RWPE2 (cell line): ENCODE results near the gene PRPF31.

Experiments
- ATAC-seq: fragments of 200-7000 bp; cut with Tn5 transposase; 3 replicates; pipeline ENCODE4 v1.9.1; 2021; ENCODE audit warnings: low read depth
- DNase-seq: peaks from one replicate; pipeline ENCODE4 v3.0.0-alpha.2; 2020; ENCODE audit warnings: low spot score
- H3K27ac ChIP-seq: fragments of 450-650 bp; 2 replicates; pipeline ENCODE4 v1.5.1; 2017; ENCODE audit warnings: mild to moderate bottlenecking; ENCODE audit not compliant: poor library complexity, severe bottlenecking
- H3K27me3 ChIP-seq: fragments of 250-450 bp; sonication (Bioruptor Pico); 2 replicates; pipeline ENCODE4 v1.5.1; 2021; ENCODE audit warnings: mild to moderate bottlenecking, moderate library complexity; ENCODE audit not compliant: insufficient read depth, poor library complexity, severe bottlenecking
- H3K36me3 ChIP-seq: fragments of 250-450 bp; sonication (Bioruptor Pico); 2 replicates; pipeline ENCODE4 v1.5.1; 2020; ENCODE audit warnings: low read depth, mild to moderate bottlenecking, moderate library complexity
- H3K4me1 ChIP-seq: fragments of 250-450 bp; sonication (Bioruptor Pico); 2 replicates; pipeline ENCODE4 v1.5.1; 2021; ENCODE audit warnings: mild to moderate bottlenecking, moderate library complexity; ENCODE audit not compliant: insufficient read depth, poor library complexity, severe bottlenecking
- H3K4me3 ChIP-seq: fragments of 250-450 bp; sonication (Bioruptor Pico); 2 replicates; pipeline ENCODE4 v1.5.1; 2021; ENCODE audit warnings: mild to moderate bottlenecking, moderate library complexity; ENCODE audit not compliant: severe bottlenecking
- H3K9me3 ChIP-seq: fragments of 250-450 bp; sonication (Bioruptor Pico); 2 replicates; pipeline ENCODE4 v1.5.1; 2021; ENCODE audit warnings: mild to moderate bottlenecking, moderate library complexity; ENCODE audit not compliant: severe bottlenecking
- TF ChIP-seq, protein P1 (sequence below): fragments of 450-650 bp; IDR thresholded peaks from one replicate; pipeline ENCODE4 v1.5.1; 2017; ENCODE audit warnings: mild to moderate bottlenecking, moderate library complexity; ENCODE audit not compliant: poor library complexity, severe bottlenecking

The PRPF31 gene

DNA sequence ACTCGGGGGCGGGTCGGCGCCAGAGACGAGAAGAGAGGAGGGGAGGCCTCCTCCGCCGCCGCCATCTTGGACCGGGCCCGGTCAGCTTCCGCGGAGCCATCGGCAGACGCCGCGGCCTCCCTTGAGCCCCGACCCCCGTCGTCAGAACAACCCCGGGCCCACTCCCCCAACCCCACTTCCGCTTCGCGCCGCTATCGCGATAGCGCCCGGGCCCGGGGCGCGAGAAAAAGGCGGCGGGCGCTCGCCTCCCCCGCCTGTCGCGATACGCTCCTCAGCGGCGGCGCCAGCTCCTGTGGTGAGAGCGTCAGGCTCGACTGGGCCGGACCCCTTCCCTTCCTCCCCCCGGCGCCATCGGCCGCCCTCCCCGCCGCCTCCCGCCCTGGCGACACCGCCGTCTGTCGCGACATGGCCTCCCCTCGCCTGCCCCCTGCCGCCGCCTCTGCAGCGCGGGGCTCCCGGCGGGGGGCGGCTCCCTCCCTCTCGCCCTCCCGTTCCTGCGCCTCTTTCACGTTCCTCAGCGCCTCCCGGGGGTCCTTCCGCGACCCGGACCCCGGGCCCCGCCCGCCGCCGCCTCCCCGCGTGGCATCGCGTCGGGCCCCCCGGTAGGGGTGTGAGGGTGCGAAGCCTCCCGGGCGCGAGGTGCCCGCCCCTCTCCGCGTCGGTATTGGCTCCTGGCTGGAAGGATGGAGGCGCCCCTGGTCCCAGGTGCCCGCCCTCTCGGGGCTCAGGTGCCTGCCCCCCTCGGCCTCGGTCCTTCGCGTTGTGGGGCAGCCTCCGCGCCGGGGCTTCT is 22.3 kb downstream of the PRPF31 start, which contains the start of gene CNOT3:
CNOT3 (plus strand) TSS at position 64 of the 790 bp plus-strand sequence. CDS start 5,217 bp downstream, outside the sequence.
- DNase-seq (no peak), ATAC-seq (no peak)
- Histone ChIP-seq H3K27me3 (no peaks in the 10 kb centered on the region), H3K36me3 (peaks cover 40% of the 10 kb centered on the region), H3K4me1 (peaks cover 3% of the 10 kb centered on the region), H3K27ac (peak within 1 kb of the TSS; percentile 75), H3K9me3 (no peaks in the 10 kb centered on the region), H3K4me3 (peak within 1 kb of the TSS; percentile 78)
- TF ChIP-seq, protein P1, sequence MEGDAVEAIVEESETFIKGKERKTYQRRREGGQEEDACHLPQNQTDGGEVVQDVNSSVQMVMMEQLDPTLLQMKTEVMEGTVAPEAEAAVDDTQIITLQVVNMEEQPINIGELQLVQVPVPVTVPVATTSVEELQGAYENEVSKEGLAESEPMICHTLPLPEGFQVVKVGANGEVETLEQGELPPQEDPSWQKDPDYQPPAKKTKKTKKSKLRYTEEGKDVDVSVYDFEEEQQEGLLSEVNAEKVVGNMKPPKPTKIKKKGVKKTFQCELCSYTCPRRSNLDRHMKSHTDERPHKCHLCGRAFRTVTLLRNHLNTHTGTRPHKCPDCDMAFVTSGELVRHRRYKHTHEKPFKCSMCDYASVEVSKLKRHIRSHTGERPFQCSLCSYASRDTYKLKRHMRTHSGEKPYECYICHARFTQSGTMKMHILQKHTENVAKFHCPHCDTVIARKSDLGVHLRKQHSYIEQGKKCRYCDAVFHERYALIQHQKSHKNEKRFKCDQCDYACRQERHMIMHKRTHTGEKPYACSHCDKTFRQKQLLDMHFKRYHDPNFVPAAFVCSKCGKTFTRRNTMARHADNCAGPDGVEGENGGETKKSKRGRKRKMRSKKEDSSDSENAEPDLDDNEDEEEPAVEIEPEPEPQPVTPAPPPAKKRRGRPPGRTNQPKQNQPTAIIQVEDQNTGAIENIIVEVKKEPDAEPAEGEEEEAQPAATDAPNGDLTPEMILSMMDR: peak; percentile 21

DNA sequence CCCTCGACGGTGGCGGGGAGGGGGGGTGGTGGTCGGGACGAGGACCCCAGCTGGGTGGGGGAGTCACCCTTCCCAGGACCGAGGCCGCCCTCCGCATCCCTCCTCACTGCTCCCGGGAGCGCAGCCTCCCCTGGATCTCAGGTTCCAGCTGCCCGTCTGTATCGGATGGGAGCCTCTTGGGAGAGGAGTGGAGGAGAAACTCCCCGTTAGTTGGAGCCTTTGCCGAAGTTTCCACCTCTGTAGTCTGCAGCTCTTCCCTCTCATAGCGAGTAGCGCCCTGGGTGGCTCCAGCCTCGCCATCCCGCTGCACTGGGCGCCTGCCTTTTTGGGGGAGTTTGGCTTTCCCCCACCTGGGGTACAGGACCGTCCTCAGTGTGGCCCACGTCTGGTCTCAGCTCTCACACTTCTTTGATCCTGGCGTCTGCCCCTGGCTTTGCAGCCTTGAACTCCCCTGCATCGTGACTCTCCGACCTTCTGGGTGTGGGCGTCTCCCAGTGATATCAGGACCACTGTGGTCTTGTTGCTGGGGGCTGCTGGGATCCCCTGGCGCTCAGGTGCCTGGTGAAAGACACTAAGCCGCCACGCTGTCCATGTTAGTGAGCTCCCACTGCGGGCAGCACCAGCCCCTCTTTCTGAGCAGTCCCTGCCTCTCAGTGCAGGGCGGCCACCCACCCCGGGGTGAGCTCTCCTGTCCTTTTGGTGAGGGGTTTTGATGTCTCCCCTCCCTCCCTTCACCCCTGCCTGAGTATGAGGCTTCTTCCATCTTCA is 23.1 kb downstream of the PRPF31 start:
- DNase-seq: no peak
- Histone ChIP-seq H3K4me1 (peaks cover 3% of the 10 kb centered on the region), H3K27ac (peak overlapping the region; percentile 75), H3K27me3 (no peaks in the 10 kb centered on the region), H3K4me3 (peak overlapping the region; percentile 78), H3K9me3 (no peaks in the 10 kb centered on the region), H3K36me3 (peaks cover 48% of the 10 kb centered on the region)
- no peak for ATAC-seq
- TF ChIP-seq, protein P1: no peak

DNA sequence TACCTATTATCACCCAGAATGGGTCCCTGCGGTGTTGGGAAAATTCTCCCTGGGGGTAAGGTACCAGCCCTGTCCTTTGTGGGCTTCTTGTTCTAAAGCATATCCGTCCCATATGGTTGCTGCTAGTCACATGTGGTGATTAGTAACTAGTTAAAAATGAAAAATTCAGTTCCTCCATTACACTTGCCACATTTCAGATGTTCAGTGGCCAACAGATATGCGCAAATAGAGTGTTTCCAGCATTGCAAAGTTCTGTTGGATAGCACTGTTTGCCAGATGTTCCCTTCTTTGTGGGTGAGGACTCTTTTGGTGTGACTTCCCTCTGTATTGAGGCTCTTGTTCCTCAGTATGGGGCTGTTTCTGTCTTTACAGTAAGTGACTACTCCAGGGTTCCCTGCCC is 25.8 kb downstream of the PRPF31 start:
- Histone ChIP-seq H3K36me3 (peaks cover 74% of the 10 kb centered on the region), H3K9me3 (no peaks in the 10 kb centered on the region), H3K4me1 (peaks cover 3% of the 10 kb centered on the region), H3K4me3 (no peak overlapping the region), H3K27me3 (no peaks in the 10 kb centered on the region), H3K27ac (no peak overlapping the region)
- TF ChIP-seq, protein P1: no peak
- no peak for ATAC-seq
- no peak for DNase-seq

DNA sequence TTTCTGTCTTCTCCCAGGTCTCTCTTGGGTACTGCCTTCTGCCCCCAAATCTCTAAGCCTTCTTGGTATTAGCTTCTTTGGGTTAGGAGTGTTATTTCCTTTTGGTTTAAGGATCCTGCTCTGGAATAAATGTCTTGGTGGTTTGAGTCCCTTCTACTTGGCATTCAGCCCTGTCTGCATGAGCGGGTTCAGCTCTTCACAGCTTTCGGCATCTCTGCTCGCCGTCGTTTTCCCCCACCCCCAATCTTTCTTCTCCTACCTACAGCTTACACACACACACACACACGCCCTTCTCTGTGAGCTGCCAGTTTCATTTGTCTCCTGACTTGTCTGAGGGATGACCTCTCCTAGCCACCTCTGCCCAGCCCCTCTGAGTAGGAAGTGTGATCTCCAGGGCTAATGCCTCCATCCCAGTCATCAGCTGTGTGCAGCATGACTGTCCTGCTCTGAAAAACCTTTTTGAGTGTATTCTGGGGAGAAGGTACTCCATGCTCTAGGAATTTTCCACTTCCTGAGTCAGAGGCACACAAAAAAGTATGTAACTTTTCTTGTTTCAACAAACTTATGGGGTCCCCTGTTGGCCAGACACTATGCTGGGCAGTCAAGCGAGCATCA is 26.7 kb downstream of the PRPF31 start:
- H3K4me1 ChIP-seq: peaks cover 3% of the 10 kb centered on the region
- H3K4me3 ChIP-seq: no peak overlapping the region
- no peak overlapping the region for H3K27ac ChIP-seq
- DNase-seq (no peak), ATAC-seq (no peak)
- H3K36me3 ChIP-seq: peaks cover 82% of the 10 kb centered on the region
- H3K9me3 ChIP-seq: no peaks in the 10 kb centered on the region
- TF ChIP-seq, protein P1: no peak
- no peaks in the 10 kb centered on the region for H3K27me3 ChIP-seq
